HG02840 (cell line): Measurements from ENCODE around the gene ACTL8.

ENCODE experiments used
- ATAC-seq: cut with Tn5 transposase; IDR thresholded peaks from one replicate; pipeline ENCODE4 v1.9.1; 2021; ENCODE audit warnings: mild to moderate bottlenecking, moderate library complexity, moderate number of reproducible peaks; ENCODE audit not compliant: unreplicated experiment, low FRiP score

Gene ACTL8

DNA sequence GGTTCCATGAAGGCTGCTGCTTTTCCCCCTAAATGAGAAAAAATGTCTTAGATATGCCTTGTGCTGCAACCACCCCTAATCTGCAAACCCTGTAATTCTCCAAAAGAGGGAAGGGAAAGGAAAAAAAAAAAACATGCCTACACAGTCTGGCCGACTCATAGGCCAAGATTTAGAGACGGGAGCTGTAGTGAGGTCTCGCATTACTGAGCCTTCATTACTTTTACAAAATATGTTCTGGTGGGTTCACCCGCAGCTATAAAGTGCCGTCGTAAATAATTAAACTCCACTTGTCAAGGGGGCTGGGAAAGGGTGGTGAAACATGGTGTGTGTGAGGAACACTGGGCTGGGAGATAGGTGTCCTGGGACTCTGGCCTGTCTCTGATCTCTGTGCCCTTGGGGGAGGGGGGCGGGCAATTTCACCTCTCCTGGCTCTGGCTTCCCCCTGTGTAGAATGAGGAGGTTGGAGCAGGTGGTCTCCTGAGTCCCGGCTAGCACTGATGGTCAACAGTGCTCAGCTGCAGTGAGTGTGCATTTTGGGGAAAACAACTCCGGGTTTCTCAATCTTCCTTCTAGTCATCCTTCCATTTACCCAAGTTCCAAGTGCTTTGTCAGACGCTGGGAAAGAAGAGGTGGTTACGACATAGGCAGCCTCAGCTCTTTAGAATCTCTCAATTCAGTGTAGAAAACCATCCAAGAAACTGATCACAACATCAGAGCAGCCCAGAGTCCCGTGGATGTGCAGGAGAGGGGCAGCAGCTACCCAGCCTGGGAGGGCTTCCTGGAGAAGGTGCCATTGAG lies 82.3 kb downstream of the ACTL8 start:
- no peak for ATAC-seq

DNA sequence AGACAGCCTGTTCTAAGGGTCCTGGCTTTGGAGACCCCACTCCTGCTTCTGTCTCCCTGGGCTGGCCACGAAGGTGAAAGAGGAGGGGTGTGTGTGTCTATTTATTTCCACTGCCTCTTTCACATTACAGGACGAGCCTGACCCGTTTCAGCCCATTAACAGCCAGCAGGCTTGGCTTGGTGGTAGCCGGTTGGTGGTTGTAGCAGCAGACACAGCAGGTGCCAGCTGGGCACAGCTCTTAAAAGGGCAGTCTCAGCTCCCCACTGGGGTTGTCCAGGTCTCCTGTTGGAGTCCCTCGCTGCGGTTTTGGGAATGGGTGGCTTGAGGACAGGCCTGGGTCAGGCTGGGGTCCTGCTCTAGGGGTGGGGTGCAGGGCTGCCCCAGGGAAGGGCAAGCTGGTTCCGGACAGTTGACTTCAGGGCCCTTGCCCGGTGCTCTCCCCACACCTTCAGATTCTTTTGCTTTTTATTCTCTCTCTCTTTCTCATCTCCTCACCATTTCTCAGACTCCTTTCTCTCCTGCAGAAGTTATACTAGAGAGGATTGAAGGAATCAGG lies 84.6 kb downstream of the ACTL8 start:
- no peak for ATAC-seq

DNA sequence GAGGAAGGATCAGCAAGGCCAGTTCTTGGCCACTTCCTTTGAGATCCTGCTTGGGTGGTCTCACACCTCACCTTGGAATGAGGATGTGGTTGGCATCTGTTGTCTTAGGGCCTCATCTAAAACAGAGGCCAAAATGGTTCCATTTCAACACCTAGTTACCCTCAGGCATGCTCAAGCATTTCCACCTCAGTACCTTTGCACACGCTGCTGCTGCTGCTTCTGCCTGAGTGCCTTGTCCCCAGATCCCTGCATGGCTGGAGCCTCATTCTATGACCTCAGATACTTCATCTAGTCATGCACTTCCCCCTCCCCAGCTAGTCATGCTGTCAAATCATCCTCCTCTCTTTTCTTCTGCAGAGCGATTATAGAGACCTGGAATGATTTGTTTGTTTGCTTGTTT lies 86.8 kb downstream of the ACTL8 start:
- no peak for ATAC-seq

DNA sequence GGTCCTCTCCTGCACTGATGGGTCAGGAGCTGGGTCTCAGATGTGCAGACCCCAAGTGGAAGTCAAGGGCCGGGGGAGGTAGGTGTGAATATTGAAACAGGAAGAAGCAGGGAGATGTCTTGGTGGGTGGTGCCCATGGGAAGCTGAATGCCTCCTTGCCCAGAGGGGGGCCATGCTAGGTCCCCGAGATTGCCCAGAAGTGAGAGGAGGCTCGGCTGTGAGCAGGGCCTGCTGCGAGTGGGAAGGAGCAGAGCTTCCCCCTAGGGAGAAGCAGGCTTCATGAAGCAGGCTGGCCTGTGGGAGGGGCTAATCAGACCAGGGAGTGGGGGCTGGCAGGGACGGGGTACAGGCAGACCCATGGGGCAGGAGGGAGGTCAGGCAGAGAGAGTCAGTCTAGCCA lies 87.6 kb downstream of the ACTL8 start:
- ATAC-seq = no peak

DNA sequence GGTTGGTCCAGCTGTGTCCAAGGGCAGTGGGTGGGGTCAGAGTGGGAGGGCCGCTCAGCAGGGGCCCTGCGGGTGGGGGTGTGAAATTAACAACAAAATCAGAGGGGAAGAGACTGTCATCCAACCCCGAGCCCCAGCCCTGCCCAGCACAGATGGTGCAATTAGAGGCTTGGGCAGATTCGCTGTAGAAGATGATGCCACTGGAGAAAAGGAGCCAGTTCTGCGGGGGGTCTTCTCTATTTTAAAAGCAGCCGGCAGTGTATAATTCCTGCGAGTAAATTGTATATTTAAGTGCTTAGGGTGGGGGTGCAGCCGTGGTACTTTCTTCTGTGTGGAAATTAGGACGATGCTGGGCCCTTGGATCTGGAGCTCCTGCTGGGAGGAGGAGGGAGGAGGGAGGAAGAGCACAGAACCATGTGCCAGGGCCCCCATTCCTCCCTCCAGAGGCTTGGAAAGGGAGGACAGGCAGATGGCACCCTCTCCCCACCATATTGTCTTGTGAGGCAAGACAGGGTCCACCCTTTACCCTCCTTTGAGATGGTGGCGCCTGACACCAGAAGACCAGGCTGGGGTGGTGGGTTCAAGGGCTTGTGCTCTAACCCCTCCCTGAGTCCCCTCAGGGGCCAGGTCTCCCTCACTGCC lies 89.2 kb downstream of the ACTL8 start:
- no peak for ATAC-seq

DNA sequence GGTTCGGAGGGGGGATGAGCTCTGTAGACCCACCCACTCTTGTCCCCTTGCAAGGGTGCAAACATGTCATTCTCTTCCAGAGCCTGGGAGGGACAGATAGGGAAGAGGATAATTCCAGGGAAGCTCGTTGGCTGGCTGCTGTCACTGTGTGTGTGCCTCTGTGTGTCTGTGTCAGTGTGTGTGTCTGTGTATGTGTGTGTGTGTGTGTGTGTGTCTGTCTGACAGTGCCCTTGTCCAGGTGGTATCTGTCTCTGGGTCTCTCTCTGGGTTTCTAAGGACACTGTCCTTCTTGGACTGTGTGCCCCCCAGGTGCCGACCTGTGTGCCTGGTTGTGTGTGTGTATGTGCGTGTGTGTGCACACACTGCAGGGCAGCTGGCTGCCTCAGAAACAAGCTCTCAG lies 90.5 kb downstream of the ACTL8 start:
- no peak for ATAC-seq

DNA sequence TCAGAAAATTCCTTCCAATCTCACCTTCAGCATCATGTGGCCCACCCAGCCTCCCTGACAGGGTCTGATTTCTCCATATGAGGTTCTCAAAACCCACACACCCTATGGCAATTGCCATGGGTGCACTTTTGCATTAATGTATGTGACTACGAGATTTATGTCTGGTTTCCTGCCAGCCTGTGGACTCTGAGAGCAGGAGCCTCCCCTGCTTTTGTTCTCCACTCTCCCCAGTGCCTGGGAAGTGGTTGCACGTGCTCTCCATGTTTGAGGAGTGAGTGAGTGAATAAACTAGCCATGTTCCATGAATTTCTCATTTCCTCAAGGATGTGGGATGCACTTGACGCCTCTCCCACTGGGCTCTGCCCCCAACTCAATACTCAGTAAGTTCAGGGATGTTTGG lies 91.2 kb downstream of the ACTL8 start:
- ATAC-seq = no peak

DNA sequence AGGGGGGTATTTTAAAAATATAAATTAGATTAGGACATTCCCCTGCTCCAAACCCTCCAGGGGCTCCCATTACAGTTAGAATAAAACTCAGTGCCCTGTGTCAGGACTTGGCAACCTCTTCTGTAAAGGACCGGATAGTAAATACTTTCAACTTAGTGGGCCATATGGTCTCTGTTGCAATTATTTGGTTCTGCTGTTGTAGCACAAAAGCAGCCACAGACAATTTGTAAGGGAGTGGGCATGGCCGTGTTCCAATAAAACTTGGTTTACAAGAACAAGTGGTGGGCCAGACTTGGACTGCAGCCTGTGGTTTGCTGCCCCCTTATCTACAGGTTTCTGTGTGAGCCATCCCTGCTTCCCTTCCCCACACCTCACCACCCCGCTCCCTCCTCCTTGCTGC lies 92.0 kb downstream of the ACTL8 start:
- no peak for ATAC-seq

DNA sequence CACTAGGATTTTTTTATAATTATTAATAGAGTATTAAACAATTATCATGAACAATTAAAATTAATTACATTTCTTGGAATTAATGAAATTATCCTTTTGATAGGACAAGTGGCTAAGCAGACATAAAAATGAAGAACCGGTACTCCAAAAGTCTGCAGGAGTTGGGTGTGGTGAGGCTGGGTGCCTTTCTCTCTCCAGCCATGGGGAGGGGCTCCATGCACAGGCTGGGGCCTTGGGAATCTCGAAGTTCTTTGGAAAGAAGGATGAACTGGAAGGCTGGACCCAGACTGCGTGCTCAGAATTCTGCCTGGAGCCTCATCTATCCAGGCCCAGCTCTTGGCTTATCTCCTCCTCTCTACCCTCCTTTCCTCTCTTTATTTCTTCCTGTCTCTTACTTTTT lies 94.1 kb downstream of the ACTL8 start:
- no peak for ATAC-seq

DNA sequence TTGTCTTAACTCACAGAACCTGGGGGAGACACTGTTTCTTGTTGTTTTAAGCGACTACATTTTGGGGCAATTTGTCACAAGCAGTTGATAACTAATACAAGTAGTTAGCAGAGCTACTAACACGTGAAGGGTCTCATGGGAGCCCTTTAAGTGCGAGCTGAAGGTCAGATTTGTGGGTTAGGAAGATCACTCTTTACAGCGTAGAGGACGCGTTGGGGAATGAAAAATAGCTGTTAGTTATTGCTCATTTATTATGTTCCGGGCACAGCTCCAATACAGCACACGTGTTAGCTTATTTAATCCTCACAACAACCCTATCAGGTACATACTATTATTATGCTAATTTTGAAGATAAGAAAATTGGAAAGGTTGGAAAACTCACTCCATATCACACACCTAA lies 95.9 kb downstream of the ACTL8 start:
- ATAC-seq = no peak

DNA sequence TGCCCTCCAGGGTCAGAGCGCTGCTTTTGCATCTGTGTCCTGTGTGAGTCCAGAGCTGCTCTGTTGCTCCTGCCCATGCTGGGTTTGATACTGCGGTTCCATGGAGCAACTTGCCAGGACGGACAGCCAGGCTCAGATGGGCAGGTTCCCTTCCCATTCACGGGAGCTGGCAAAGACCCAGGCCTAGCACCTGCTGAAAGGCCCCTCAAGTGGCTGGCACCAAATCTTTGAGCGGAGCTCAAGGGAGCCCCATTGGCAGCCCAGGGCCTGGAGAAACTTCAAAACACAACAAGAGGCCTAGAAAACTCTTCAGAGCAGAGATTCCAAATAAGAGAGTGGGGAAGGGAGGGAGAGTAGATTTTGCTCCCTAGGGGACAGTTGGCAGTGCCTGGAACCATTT lies 97.2 kb downstream of the ACTL8 start:
- no peak for ATAC-seq

DNA sequence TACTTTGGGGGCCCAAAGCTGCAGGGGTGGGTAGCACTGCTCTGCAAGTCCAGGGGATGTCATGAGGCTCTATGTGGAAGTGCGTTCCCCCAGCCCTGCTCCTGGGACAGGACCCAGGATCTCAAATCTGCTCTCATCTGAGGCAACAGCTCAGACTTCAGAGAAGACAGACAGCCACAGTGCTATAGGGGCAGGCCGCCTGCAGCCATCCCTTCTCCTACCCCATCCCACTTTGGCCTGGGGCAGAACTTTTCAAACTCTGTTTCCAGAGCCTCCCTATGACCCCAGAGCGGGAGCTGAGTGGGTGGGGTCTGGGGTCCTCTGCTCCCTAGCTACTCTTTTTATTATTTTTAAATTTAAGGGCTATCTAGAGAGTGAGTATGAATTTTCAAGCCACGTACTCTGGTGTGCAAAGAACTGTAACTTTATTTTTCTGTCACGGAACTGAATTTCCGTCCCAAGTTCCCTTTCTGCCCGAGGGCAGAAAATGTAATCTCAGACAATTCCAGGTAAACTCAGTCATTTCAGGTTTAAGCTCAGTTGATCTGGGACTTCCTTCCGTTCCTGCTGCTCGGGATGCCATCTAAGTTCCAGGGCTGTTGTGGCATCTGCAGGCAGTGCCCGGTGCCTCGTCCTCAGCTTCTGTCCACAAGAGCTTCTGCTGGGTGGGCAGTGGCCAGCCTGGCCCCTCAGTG lies 98.3 kb downstream of the ACTL8 start:
- no peak for ATAC-seq

DNA sequence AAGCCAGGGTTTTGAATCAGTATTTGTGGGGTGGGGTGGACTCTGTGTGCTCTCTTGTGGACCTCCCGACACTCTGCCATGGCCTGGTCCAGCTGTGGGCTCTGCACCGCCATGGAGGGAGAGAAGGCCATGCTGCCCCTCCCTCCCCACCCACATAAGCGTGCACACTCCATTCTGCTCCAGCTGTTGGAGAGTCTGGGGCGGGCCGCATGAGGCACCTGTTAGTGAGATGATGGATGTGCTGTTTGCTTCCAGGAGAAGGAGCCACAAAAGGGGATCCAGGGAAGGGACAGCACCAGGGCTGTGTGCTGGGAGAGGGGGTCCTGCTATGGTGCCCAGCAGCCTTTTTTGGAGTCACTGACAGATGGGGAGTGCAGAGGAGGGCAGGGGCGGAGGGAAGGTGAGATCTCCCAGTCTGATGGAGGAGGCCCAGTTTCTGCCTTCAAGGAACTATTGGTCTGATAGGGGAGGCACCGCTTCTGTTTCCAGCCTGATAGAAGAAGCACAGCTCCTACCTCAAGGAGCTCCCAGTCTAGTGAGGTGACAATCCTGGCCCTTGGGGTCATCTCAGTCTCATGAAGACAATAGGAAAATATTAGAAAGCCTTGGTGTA lies 101.5 kb downstream of the ACTL8 start:
- ATAC-seq = no peak

DNA sequence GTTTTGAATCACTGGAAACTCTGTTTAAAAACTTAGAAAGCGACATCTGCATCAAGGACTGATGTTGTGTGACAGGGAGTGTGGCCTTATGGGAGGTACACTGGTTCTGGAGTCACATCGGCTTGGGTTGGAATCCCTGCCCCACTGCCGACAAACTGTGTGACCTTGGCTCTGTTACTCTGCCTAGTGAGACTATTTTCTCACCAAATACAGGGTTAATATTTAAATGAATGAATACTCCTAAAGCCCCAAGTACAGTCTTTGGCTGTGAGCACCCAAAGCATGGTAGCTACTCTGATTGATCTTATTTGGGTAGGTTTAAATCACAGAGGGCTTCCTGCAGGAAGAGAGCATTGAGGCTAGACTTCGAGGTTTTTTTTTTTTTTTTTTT lies 102.0 kb downstream of the ACTL8 start:
- ATAC-seq = no peak

DNA sequence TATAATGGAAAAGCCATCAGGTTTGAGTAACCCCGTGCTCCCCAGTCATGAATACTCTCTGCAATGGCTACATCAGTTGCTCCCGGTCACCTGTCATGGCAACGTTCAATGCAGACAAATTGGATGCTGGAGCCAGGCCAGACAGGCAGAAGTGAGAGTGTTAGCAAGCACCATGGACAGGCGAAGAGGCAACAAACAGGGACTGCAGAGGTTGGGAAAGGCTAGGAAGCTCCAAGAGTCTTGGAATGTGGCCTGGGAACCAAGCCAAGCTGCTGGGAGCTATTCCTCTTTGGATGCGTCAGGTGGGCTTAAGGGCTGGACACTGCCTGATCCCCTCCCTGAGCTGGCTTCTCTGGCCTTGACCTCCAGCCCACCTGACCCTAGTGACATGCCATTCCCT lies 102.9 kb downstream of the ACTL8 start:
- ATAC-seq = no peak

DNA sequence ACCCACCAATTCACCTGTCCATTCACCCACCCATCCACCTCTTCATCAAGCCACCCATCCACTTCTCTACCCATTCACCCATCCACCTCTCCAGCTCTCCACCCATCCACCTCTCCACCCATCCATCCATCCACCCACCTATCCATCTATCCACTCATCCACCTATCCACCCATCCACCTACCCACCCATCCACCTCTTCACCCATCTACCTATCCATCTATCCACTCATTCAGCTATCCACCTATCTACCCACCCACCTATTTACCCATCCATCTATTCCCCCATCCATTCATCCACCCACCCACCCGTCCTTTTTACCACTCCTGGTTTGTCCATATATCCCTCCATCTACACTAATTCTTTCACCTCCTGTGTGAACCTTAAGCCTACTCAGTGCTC lies 105.7 kb downstream of the ACTL8 start:
- ATAC-seq = no peak

DNA sequence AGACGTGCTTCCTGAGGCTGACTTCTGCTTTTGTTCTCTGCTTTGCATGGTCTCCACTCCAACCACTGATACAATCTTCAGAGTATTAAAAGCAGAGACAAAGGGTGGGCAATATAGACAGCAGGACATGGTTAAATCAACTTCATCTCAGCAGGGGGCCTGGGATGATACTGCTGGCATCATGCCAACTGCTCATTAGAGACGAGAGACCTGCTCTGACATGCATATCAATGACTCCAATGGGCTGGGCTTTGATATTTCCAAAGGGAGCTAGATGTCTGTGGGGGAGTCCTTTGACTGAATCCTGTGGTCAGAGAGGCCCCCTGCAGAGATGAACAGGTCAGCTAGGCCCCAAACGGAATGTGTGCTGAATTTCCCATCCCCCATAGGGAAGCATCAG lies 106.6 kb downstream of the ACTL8 start:
- ATAC-seq = no peak

DNA sequence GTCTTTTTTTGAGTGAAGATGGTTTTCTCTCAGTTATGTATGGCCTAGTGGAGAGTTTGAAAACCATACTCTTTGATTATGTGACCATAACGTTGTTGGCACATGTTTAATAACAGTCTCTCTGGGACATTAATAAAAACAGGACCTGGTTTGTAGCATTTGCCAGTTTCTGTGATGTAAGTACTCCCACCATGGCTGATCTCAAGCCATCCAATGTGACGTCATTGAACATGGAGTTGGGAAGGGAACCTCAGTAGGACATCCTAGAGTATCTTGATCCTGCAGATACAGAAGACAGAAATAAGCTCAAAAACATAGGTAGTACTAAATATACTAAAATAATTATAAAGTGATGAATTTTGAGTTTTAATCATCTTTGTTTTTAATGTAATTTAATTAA lies 107.0 kb downstream of the ACTL8 start:
- ATAC-seq = no peak

DNA sequence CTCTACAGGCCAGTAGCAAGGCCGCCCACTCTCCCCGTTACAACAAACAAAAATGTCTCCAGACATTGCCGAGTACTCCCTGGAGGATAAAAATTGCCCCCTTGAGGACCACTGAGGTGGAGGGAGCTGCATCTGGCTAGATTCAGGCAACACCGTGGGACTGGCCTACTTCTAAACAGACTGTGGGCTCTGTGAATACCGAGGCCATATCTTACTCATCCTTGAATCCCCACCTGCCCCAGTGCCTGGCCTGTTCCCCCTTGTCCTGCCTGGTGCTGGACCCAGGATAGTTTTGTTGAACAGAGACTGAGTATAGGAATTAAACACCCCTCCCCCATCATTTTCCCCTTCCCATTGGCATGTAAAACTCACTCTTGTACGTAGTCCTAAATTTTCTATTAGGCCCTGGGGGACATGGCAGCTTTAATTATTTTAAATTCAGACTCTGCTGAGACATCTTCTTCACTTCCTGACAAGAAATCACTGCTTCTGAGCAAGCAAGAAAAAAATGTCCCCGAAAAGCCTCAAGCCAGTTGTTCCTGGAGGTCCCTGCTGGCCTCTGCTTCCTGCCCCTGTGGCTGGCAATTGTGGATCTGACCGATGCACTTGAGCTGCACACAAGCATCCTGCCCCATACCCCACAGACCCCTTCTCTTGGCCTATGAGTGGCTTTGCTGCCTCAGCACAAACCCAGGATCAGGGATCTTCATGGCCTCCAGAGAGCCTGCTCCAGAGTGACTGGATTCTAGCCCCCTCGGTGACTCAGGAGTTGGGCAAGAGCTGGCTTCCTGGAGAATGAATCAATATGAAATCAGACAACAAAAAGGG lies 111.0 kb downstream of the ACTL8 start:
- ATAC-seq = no peak

DNA sequence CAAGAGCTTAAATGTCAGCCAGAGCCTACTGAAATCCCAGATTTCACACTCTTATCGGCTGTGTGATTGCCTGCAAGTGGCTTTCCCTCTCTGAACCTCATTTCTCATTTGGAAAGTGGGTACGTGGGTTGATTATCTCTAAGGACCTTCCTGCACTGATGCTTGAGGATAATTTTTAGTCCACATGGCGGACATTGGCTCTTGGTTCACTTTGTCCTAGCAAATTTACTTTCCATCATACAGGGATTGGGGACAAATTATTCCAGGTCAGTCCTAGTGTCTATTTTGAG lies 111.6 kb downstream of the ACTL8 start:
- no peak for ATAC-seq
